Measurements from ENCODE around the gene PER2. TPM values are rescaled to one million over a fixed set of nuclear protein-coding genes. Genes with fewer than 3 reads are reported as not detected.

The PER2 gene
- total and polyA plus RNA-seq, 10 of the 15 experiments (the other 5 are each of a cell fraction or from before 2014, with no cell fraction given) = 1.5 to 15.1 (median 4.6) TPM

GRCh38 chr2:238203094-238203972 lies 85.1 kb downstream of the PER2 start, which contains the start of gene ILKAP (continued):
- TF ChIP-seq CREB1 (IDR thresholded peaks at IDR 0.05; ENCODE audit: low read depth) (0 out of 2 replicates have a peak, but pooled peaks have one; percentile 10), ATF7 (IDR thresholded peaks at IDR 0.05; ENCODE audit: low read depth) (no peak), YY1 (IDR thresholded peaks at IDR 0.05; ENCODE audit: low read depth, low read length) (peak; percentile 89), ZBTB4 (CRISPR knock-in tag; IDR thresholded peaks at IDR 0.05) (no peak), HDGF (IDR thresholded peaks at IDR 0.05) (no peak), LARP7 (IDR thresholded peaks at IDR 0.05) (peak; percentile 95), POU2F2 (IDR thresholded peaks at IDR 0.05; ENCODE audit: borderline replicate concordance, low read depth, low read length) (0 out of 3 replicates have a peak, but pooled peaks have one; percentile 11), POLR2AphosphoS5 (IDR thresholded peaks at IDR 0.05; ENCODE audit: low read length) (peak; percentile 84), NR2F1 (conservative IDR thresholded peaks at IDR 0.05) (0 out of 2 replicates have a peak, but pooled peaks have one; percentile 33), HCFC1 (IDR thresholded peaks at IDR 0.05; ENCODE audit: low read length) (peak; percentile 11), TCF3 (IDR thresholded peaks at IDR 0.05; ENCODE audit: borderline replicate concordance, insufficient read depth, low read depth, low read length) (0 out of 2 replicates have a peak, but pooled peaks have one; percentile 31), GABPA (IDR thresholded peaks at IDR 0.05; ENCODE audit: low read depth) (no peak), BACH1 (IDR thresholded peaks at IDR 0.05; ENCODE audit: borderline replicate concordance) (peak; percentile 81), RB1 (IDR thresholded peaks at IDR 0.05; ENCODE audit: borderline replicate concordance) (peak; percentile 93; the same call in 1 of the 2 replicates), PAX5 (IDR thresholded peaks at IDR 0.05; ENCODE audit: borderline replicate concordance, low read depth, low read length) (no peak), RFX5 (IDR thresholded peaks at IDR 0.05; ENCODE audit: low read depth, low read length) (no peak), TCF12 (IDR thresholded peaks at IDR 0.05; ENCODE audit: low read depth, low read length) (peak; percentile 39; the same call in 1 of the 2 replicates), POLR2A (IDR thresholded peaks at IDR 0.05; ENCODE audit: low read depth, low read length) (peak; percentile 91), FOS (IDR thresholded peaks at IDR 0.05; ENCODE audit: borderline replicate concordance, extremely low read depth, insufficient read length) (no peak), MXI1 (IDR thresholded peaks at IDR 0.05; ENCODE audit: low read depth, low read length) (no peak), NR2C1 (IDR thresholded peaks at IDR 0.05) (0 out of 2 replicates have a peak, but pooled peaks have one; percentile 13), ELK1 (IDR thresholded peaks at IDR 0.05; ENCODE audit: low read depth, low read length) (no peak), NKRF (conservative IDR thresholded peaks at IDR 0.05) (peak; percentile 79), IRF5 (IDR thresholded peaks at IDR 0.05; ENCODE audit: borderline replicate concordance) (no peak)

All from GM12878 (cell line).